ENCODE data around the gene GSG1L. TPM values are rescaled to one million over a fixed set of nuclear protein-coding genes. Genes with fewer than 3 reads are reported as not detected.

The GSG1L gene
- total and polyA plus RNA-seq, 2 of the 13 experiments (the other 11 are each of a cell fraction or from before 2014, with no cell fraction given): not detected

- intact Hi-C loops (cut with micrococcal nuclease; ENCODE audit: unreplicated experiment) (no loop called here), in situ Hi-C loops (cut with HindIII; ENCODE audit: extremely low pct_ligation_motif_present, low pct_unique_long_range_greater_than_20kb) (no loop called here)
- Histone ChIP-seq H3K27me3 (ENCODE audit: control insufficient read depth in 1 of 2, insufficient read depth in 2 of 2, low read length in 2 of 2) (no peaks in the 10 kb centered on the region), H3K36me3 (replicated peaks in 1 of 2; ENCODE audit: control insufficient read depth in 1 of 2, insufficient read depth in 2 of 2, low read length in 2 of 2) (no peaks in the 10 kb centered on the region; a peak in 1 of 5 replicates), H4K20me1 (ENCODE audit: insufficient read depth, low read length) (no peaks in the 10 kb centered on the region), H3K4me2 (ENCODE audit: low read depth, low read length) (no peak overlapping the region), H3K9ac (ENCODE audit: insufficient read depth, low read depth, low read length) (no peak overlapping the region), H3K27ac (ENCODE audit: extremely low read length, insufficient read depth, low read length) (no peak overlapping the region), H2AFZ (ENCODE audit: low read length) (no peak overlapping the region), H3K9me3 (ENCODE audit: low read length) (no peaks in the 10 kb centered on the region), H3K79me2 (ENCODE audit: insufficient read depth, low read length) (no peaks in the 10 kb centered on the region), H3K4me1 (ENCODE audit: insufficient read depth, low read length) (no peaks in the 10 kb centered on the region), H3K4me3 (replicated peaks in 1 of 3; ENCODE audit: insufficient read depth in 1 of 3, low read depth in 2 of 3, low read length in 3 of 3) (no peak overlapping the region)
- 87% methylated on average over 10 of the region's 10 CpGs for WGBS (ENCODE audit: low lambda C conversion rate)
- CTCF ChIA-PET (ENCODE audit: low intra/inter-chr PET ratio, low total read pairs): no interaction called here
- ATAC-seq: no peak
- TF ChIP-seq MAFF (IDR thresholded peaks at IDR 0.05; ENCODE audit: low read depth, low read length) (peak; percentile 61; the same call in 1 of the 2 replicates), ZNF746 (CRISPR knock-in tag; IDR thresholded peaks at IDR 0.05) (no peak), MAFK (conservative IDR thresholded peaks at IDR 0.05 in 1 of 2, IDR thresholded peaks at IDR 0.05 in 1 of 2; ENCODE audit: low read length in 2 of 2) (peak; percentile 69 to 83)
- FAIRE-seq: no peak
- BruUV-seq (replicated peaks): no TSS peak
- POLR2A ChIA-PET: no interaction called here
- no peak for DNase-seq (ENCODE audit: low spot score)
Observed at GRCh38 chr16:27756206-27756970, 307.1 kb downstream of the GSG1L start.

- H3K4me3 ChIP-seq (replicated peaks in 1 of 3; ENCODE audit: insufficient read depth in 1 of 3, low read depth in 2 of 3, low read length in 3 of 3): no peak overlapping the region
- no peak overlapping the region for H3K4me2 ChIP-seq (ENCODE audit: low read depth, low read length)
- DNase-seq (ENCODE audit: low spot score) (peak; percentile 26), ATAC-seq (peak; percentile 70), FAIRE-seq (no peak)
- H3K27me3 ChIP-seq (ENCODE audit: control insufficient read depth in 1 of 2, insufficient read depth in 2 of 2, low read length in 2 of 2): no peaks in the 10 kb centered on the region
- POLR2A ChIA-PET: no interaction called here
- H3K9ac ChIP-seq (ENCODE audit: insufficient read depth, low read depth, low read length): no peak overlapping the region
- no peaks in the 10 kb centered on the region for H4K20me1 ChIP-seq (ENCODE audit: insufficient read depth, low read length)
- intact Hi-C loops (cut with micrococcal nuclease; ENCODE audit: unreplicated experiment) (no loop called here), in situ Hi-C loops (cut with HindIII; ENCODE audit: extremely low pct_ligation_motif_present, low pct_unique_long_range_greater_than_20kb) (no loop called here)
- BruUV-seq (replicated peaks): no TSS peak
- no peaks in the 10 kb centered on the region for H3K79me2 ChIP-seq (ENCODE audit: insufficient read depth, low read length)
- CTCF ChIA-PET (ENCODE audit: low intra/inter-chr PET ratio, low total read pairs): no interaction called here
- no peaks in the 10 kb centered on the region; a peak in 1 of 5 replicates for H3K36me3 ChIP-seq (replicated peaks in 1 of 2; ENCODE audit: control insufficient read depth in 1 of 2, insufficient read depth in 2 of 2, low read length in 2 of 2)
- H3K4me1 ChIP-seq (ENCODE audit: insufficient read depth, low read length): no peaks in the 10 kb centered on the region
- 82% methylated on average over 10 of the region's 11 CpGs for WGBS (ENCODE audit: low lambda C conversion rate)
- H2AFZ ChIP-seq (ENCODE audit: low read length): no peak overlapping the region
- H3K9me3 ChIP-seq (ENCODE audit: low read length): no peaks in the 10 kb centered on the region
- H3K27ac ChIP-seq (ENCODE audit: extremely low read length, insufficient read depth, low read length): no peak overlapping the region
- TF ChIP-seq TRIM22 (IDR thresholded peaks at IDR 0.05) (no peak), ELF3 (CRISPR knock-in tag; IDR thresholded peaks at IDR 0.05) (0 out of 2 replicates have a peak, but pooled peaks have one; percentile 22), CREB1 (IDR thresholded peaks at IDR 0.05) (no peak), CREB1 (CRISPR knock-in tag; IDR thresholded peaks at IDR 0.05) (no peak)
- TF ChIP-seq, protein P1, sequence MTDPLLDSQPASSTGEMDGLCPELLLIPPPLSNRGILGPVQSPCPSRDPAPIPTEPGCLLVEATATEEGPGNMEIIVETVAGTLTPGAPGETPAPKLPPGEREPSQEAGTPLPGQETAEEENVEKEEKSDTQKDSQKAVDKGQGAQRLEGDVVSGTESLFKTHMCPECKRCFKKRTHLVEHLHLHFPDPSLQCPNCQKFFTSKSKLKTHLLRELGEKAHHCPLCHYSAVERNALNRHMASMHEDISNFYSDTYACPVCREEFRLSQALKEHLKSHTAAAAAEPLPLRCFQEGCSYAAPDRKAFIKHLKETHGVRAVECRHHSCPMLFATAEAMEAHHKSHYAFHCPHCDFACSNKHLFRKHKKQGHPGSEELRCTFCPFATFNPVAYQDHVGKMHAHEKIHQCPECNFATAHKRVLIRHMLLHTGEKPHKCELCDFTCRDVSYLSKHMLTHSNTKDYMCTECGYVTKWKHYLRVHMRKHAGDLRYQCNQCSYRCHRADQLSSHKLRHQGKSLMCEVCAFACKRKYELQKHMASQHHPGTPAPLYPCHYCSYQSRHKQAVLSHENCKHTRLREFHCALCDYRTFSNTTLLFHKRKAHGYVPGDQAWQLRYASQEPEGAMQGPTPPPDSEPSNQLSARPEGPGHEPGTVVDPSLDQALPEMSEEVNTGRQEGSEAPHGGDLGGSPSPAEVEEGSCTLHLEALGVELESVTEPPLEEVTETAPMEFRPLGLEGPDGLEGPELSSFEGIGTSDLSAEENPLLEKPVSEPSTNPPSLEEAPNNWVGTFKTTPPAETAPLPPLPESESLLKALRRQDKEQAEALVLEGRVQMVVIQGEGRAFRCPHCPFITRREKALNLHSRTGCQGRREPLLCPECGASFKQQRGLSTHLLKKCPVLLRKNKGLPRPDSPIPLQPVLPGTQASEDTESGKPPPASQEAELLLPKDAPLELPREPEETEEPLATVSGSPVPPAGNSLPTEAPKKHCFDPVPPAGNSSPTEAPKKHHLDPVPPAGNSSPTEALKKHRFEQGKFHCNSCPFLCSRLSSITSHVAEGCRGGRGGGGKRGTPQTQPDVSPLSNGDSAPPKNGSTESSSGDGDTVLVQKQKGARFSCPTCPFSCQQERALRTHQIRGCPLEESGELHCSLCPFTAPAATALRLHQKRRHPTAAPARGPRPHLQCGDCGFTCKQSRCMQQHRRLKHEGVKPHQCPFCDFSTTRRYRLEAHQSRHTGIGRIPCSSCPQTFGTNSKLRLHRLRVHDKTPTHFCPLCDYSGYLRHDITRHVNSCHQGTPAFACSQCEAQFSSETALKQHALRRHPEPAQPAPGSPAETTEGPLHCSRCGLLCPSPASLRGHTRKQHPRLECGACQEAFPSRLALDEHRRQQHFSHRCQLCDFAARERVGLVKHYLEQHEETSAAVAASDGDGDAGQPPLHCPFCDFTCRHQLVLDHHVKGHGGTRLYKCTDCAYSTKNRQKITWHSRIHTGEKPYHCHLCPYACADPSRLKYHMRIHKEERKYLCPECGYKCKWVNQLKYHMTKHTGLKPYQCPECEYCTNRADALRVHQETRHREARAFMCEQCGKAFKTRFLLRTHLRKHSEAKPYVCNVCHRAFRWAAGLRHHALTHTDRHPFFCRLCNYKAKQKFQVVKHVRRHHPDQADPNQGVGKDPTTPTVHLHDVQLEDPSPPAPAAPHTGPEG (CRISPR knock-in tag; IDR thresholded peaks at IDR 0.05): no peak
Observed at GRCh38 chr16:27754788-27755690, 308.5 kb downstream of the GSG1L start.

Data from HepG2 (cell line).